NCI-H146 (cell line): ENCODE data around the gene RAD51B.

Experiments used
- DNase-seq: peaks from one replicate; lab custom pipeline; 2025; lab: John Stamatoyannopoulos, UW

RAD51B gene

DNA sequence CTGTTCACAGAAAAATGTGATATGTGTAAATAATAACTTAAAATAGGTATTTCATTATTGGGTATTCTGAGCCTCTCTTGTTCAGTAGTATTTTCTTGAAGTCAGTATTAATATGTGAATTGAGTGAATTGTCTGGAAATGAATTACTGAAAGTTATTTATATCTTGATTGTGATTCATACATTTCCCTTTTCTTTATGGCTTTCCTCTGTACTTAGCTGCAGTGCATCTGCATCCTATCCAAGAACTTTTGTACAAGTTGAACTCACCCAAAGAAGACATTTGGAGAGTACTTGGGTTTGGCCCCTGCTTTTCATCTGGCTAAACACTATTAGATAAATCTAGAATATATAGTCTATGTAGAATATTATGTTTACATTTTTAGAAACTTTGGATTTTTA lies 326.0 kb downstream of the RAD51B start:
- DNase-seq: no peak

DNA sequence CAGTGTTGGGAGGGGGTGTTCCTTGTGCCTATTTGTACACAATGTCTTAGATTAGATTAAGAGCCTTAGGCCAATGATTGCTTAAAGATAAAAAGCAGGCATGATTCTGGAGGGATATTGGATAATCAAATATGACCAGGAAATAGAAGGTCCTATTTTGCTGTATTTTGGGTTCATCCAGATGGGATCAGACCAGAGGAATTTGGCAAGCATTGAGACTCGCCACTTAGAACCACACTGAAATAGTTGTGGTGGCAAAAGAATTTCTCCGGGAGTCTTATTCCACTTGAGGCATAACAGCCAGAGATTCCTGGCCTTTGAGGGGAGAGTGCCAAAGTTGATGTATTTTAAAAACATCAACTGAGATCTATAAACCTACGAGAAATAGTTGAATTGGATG lies 327.2 kb downstream of the RAD51B start:
- DNase-seq: no peak

DNA sequence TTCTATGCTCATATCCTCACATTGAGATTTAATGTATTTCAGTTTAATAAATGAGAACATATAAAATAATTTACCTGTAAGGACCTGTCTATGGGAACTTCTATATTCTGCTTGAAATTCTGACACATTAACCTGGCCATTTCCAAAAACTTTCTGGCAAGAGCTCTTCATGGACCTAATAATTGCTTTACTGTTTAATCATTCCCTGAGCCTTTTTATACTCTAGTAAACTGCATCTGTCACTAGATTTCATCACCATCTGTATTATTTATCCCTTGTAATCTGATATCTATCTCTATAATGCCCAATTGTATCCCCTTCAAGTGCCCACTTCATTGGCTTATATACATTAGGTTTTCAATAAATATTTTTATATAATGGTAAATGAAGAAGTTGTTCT lies 327.7 kb downstream of the RAD51B start:
- DNase-seq: no peak

DNA sequence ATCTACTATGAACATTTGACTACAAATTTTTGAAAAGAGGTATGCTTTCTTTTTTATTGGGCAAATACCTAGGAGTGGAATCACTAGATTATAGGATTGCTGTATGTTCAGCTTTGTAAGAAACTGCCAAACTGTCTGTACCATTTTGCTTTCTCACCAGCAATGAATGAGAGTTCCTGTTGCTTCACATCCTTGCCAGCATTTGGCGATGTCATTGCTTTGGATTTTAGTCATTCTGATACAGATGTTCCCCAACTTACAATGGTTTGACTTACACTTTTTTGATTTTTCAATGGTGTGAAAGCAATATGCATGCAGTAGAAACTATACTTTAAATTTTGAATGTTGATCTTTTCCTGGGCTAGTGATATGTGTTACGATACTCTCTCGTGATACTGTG lies 328.7 kb downstream of the RAD51B start:
- no peak for DNase-seq

DNA sequence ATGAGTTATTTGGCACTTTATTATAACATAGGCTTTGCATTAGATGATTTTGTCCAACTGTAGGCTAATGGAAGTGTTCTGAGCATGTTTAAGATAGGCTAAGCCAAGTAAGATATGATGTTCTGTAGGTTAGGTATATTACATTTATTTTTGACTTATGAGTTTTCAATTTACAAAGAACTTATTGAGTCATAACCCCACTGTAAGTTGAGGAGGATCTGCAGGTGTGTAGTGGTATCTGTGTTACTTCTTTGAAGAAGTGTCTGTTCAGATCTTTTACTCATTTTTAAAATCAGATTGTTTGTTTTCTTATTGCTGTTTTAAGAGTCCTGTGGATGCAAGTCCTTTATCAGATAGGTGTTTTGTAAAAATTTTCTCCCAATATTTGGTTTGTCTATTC lies 329.2 kb downstream of the RAD51B start:
- DNase-seq: no peak

DNA sequence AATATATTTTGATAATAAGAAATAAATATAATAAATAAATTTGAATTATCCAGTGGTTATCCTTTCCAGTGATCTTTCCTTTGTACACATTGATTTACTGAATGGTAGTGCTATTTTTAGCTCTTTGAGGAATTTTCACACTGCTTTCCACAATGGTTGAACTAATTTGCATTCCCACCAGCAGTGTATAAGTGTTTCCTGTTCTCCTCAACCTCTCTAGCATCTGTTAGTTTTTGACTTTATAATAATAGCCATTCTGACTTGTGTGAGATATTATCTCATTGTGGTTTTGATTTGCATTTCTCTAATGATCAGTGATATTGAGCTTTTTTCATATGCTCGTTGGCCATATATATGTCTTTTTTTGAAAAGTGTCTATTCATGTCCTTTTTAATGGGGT lies 333.7 kb downstream of the RAD51B start:
- DNase-seq: no peak

DNA sequence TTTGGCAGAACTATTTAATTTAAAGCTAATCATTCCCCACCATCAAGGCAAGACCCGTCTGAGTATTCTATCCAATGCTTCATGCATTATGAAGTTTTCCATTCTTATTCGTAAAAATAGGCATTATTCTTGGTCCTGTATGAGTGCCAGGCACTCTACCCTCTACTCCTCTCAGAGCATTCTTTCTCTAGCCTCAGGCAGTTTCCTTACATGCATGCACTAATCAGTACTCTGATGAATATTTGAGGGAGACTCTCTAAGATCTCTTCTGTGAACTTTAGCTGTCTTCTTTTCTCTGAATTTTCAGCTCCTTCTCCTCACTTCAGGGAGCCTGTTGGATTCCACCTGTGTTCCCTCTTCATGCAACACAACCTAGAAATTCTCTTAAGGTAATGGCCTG lies 334.7 kb downstream of the RAD51B start:
- no peak for DNase-seq

DNA sequence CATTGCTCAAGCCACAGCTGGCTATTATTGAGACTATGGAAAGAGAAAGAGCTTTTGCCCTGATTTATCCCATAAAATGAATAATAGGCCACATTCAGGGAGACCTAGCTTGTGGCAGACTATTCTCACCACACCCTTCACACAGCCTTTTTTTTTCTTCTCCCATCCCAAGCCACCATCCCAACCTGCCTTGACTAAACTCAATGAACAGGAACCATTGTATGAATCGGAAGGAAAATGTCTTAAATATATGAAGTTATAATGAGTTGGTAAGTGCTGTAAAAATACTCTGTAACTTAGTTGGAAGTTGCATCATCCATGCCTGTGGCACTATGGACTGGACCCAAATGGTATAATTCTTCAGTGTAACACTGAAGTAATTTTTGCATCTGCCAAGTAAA lies 338.4 kb downstream of the RAD51B start:
- DNase-seq: no peak

DNA sequence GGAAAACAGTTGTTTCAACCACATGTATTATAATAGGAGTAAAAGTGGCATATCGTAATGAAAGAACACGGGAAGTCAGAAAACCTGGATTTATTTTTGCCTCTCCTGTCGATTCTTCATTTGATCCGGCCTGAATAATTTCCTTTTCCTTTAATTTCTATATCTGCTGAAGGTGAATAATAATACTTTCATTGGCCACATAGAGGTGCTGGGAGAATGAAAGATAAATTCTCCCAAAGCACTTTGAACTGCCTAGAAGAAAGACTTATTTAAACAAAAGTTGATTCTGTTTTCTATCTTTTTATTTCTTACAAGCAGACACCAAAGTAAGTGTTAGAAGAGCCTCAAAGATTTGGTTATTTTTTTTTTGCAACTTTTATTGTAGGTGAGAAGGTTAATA lies 339.1 kb downstream of the RAD51B start:
- DNase-seq: no peak

DNA sequence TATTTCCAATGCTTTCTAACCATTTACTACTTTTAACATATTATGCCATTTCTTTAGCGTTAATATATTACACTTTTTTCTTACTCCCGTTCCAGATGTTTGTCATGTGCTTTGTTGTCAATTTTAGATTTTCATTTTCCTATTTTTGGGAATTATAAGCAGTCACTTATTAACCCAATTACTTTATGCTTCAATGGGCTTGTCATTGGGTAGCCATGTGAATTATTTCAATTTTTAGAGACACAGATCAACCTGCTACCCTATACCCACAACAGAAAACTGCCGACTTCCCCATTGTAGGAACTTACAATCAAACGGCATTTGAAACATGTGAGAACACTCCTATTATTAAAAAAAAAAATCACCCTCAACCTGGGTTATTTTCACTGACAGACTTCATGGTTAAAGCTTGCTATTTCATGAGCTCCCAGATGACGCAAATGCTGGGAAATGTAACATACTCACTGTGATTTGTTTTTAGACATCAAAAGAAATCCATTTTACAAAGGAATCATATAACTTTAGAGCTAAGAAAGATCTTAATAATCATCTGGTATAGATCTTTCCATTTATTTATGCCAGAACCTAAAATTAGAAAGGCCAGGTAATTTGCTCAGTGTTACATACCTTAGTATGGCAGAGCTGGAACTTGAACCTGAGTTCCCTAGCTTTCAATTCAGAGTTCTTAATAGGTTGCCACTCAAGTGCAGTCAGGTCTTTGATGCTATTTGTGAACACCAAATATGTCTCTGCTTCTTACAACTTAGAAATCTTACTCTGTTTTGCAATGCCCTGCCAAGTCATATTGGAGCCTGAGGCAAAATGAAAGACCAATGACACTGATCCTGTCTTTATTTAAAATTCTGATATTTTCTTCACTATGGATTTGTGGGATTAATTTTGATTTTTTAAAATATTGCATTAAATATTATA lies 340.4 kb downstream of the RAD51B start:
- DNase-seq: no peak

DNA sequence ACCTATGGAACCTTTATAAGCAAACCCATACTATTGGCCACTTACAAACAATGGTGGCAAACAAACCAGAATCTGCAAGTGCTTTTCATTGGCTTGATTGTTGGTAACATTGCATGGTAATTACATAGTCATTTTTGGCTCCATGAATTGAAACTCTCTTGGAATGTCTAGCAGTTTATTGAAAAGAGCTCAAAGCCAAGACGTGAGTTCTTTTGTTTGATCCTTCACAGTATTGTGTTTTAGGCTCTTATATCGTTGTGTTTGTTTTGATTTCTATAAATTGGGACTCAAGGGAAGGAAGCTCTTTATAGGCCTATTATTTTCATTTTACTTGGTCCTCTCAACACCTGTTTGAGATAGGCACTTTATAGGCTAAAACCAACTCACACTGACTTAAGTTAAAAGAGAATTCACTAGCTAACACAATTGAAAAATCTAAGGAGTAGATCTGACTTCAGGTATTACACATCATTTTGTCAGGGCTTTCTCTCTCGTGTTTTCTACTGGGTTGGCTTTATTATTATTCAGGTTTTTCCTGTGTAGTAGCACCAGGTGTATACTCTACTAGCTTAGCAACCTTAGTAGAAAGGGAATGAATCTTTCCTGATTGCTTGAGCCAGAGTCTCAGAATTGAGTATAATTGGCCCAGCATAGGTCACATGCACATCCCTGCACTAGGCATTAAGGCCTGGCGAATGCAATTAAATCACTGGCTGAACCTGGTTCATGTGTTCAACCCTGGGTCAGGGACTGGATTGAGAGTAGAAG lies 341.4 kb downstream of the RAD51B start:
- no peak for DNase-seq

DNA sequence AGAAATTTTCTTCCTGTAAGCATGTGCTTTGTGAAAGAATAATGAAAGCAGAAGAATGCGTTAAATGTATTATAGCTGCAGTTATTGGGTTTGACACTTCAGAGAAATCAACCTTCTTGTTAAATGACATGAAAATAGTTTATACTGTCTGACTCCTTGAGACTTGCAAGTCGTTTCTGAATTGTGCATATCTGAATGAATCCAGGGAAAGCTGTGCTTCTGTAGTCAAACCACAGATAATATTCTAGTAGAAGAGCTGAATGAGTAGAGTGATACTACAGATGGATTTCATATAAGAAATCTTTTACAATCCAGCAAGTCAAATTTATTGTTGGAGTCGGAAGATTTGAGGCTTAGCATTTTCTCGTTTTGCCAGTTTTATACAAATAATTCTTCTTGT lies 343.3 kb downstream of the RAD51B start:
- DNase-seq: no peak

DNA sequence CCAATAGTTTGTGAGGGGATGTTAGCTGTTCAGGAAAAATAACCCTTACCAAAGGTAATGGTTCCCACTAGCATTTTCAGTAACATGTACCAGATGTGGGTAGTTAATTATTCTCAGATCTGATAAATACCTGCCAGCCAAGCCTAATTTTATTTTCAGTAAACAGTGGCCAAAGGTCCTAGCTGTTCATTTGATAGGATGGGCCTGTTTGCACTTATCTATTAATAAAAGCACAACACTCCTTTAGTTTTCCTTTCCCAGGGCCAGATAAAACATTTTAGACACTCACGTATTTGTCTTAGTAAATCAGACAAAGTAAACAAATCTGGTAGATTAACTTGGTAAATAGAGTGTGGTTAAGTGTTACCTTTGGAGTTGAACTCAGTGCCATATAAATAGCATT lies 345.1 kb downstream of the RAD51B start:
- DNase-seq: no peak

DNA sequence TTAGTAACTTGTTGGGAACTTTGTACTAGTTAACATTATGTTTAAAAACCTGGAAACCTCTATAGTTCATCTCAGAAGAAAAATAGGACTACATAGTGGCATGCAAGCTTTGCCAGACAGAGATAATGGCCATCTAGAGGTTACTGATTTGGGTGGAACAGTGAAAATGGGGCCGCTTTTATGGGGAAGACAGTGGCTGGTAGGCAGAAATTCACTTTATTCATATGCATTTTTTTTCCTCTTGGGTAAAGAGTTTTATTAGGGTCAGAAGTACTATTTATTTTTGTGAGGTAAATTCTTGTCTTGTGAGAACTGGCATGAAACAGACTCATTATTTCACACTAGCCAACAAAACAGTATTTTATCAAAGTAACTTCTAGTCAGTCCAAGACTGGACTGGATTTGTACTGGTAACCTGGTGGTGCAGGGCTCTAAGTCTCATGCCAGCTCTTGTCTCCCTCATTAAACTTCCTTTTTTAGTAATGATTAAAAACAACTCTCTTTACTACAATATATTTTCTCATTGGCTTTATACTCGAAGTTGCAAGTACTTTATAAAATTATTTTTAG lies 345.8 kb downstream of the RAD51B start:
- DNase-seq: no peak

DNA sequence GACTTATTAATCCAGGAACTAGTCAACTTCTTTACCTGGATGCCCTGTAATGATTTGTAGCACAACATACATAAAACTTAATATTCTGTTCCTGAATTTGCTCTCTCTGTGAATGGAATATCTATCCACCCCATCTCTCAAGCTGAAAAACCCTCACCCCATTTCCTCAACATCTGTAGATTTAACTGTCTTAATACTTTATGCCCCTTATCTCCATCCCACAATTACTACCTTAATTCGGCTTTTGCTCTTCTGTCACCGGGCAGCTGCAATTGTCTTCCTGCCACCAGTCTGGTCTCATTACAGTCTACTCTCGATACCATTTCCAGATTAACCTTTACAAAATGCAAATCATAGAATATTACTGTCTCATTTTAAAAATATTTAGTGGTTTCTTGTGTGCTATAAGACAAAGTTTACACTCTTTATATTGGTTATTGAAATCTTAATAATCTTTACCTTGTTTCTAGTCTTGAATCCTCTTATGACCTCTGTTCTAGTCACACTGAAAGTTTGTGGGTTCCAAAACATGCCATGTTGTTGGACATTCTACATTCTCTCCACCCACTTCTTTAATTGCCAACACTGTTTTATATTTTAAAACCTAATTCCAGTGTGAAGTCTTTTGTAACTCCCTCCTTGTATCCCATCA lies 347.3 kb downstream of the RAD51B start:
- DNase-seq: no peak

DNA sequence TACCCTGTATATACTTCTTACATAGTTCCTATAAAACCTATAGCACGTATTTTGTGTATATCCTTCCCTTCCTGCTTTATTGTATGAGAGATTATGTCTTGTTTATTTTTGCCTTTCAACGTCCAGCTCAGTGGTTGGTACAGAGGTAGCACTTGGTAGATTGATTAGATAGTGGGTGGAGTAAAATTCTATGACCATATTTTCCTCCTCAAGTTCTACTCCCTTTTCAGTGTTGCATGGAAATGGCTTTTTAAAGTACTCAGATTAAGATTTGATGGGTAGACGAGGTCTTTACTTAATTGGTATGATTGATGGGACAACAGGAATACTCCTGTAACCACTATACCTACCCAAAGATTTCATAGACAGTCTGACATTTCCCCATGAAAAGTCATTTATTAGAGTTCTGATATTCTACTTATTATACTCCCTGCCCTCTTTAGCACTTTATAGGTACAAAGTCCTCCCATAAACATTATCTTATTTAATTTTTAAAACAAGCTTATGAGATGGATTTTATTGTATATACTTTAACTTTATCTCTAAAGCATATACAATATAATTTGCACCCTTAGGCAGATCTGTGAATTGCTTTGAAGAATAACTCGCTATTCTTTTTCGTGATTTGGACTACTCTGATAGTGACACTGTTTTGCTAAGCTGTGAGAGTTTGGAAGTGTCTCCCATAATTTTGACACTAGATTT lies 348.0 kb downstream of the RAD51B start:
- no peak for DNase-seq

DNA sequence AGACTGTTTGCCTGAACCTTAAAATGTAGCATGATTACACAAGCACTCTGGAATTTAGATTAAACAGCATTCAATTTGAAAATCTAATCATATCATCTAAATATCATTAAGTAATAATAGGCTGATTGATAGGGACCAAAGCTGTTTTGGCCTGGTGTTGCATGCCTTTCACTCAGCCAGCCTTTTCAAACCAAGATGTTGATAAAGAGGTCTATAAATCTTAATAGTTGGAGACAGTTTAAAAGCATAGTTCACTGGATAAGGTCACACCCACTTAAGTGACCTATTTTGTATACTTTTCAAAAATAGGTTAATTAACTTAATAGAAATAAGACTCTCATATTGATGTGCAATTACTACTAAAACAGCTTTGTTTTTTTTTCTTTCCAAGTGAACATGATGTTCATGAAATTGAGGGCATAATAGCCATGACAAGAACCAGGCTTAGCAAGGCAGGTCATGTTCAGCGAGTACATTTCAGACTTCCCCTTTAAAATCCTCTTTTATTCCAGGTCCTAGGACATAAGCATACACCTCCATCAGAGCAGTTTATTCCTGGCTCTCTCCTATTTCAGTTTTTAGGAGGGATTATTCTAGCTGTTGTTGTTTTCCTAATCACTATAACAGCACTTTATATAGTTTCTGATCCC lies 349.0 kb downstream of the RAD51B start:
- no peak for DNase-seq

DNA sequence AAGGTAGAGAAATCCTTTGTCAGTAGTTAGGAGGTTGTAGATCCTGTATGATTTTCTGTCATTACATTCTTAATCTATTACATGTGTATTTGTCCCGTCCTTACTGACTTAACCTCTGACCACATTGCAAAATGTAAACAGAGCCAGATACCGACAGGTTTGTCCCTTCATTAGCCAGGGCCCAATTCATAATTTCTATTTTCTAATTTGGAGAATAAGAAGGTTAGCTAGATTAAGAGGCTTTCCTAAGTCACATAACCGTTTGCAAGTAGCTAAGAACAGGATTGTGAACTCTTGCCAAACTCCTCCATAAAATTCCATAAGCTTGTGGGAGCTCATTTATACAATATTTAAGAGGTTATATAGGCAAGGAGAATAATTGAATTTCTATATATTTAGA lies 352.6 kb downstream of the RAD51B start:
- no peak for DNase-seq

DNA sequence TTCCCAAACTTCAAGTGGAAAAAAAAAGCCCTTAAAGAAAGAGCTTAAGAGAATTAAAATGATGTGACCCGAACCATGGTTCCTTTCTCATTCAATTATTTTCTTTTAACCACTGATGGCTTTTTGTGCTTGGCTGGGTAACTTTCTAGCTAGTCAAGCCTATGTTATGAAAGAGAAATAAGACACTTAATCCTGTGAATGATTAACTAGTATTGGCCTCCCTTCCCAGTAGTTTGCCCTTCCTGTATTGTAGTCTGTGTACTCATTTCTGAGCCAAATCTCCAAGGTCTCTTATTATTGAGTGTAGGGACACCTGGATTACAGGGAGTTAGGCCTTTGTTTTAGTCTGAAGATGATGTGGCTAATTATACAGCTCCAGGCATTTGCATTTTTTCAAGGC lies 353.0 kb downstream of the RAD51B start:
- DNase-seq: no peak

DNA sequence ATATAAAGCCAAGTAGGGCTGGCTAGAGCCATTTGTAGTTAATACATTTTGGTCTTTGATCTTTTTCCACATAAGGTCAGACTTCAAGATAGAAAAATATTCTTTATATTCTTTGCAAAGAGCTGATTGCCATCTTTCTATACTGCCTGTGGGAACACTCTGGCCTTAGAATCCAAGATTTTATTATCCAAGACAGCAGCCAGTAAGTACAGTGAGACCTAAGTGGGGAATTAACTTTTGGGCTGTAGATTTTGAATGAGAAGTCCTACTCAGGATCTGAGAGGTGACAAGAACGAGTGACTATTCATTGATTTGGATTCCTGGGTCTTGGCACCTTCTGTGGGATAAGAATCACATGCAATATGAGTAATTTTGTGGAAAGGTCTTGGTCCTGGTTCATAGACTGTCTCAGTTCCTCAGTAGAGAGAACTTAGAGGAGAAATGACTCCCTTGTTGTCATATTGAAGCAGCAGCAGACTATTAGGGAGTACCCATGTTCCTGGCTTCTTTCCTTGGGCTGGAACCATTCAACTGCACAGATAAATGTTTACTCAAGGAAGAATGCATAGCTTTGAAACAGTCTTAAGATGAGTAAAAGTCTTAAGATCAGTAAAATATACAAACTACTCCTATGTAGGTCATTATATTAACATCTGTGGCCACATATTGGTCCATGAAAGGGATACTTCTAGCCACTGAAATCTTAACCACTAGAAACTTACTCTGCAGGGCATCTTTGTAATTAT lies 353.8 kb downstream of the RAD51B start:
- DNase-seq: no peak

DNA sequence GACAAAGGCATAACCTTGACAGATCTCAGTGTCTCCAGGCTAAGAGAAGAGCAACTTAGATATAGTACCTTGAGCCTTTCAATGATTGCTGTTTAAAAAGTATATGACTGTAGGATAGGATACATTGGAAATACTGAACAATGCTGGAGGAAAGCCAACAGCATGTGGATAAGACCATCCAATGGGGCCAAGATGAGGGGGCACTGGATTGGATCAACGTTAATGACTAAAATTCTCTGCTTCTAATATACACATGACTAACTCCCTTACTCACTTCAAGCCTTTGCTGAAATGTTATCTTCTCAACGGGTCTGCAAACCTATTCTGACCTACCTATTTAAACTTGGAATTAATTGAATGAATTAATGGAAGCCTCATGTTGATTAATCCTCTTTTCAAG lies 354.9 kb downstream of the RAD51B start:
- DNase-seq: no peak
